GM04504 (cell line): ENCODE results near the gene S100Z.
A peak's percentile ranks its signal among the peaks of the same experiment; 100 is the strongest.
"Not testable (repeated sequence)": the region's sequence is repeated elsewhere in the genome, so short reads cannot be mapped to it uniquely, and the experiment has no call there.

Experiments
- DNase-seq: peaks from one replicate; pipeline ENCODE4 v3.0.0-alpha.2; 2012; ENCODE audit warnings: low read depth

Gene S100Z

GRCh38 chr5:76874088-76874581, 24.3 kb downstream of the S100Z start:
- DNase-seq = no peak

GRCh38 chr5:76888733-76889300, 39.0 kb downstream of the S100Z start:
- DNase-seq = no peak

- no peak for DNase-seq
Measured at GRCh38 chr5:76893294-76893693, 43.5 kb downstream of the S100Z start.

GRCh38 chr5:76896196-76896595, 46.4 kb downstream of the S100Z start:
- DNase-seq = no peak

- DNase-seq = no peak
Measured at GRCh38 chr5:76901522-76901921, 51.7 kb downstream of the S100Z start.

GRCh38 chr5:76908166-76908565, 58.4 kb downstream of the S100Z start:
- DNase-seq = no peak

- DNase-seq = not testable (repeated sequence)
Measured at GRCh38 chr5:76910344-76910933, 60.6 kb downstream of the S100Z start.

- not testable (repeated sequence) for DNase-seq
Measured at GRCh38 chr5:76914671-76915070, 64.9 kb downstream of the S100Z start.

GRCh38 chr5:76918539-76918938, 68.7 kb downstream of the S100Z start:
- no peak for DNase-seq

- DNase-seq = no peak
Measured at GRCh38 chr5:76920491-76920890, 70.7 kb downstream of the S100Z start.

GRCh38 chr5:76926329-76927105, 76.7 kb downstream of the S100Z start:
- no peak for DNase-seq

GRCh38 chr5:76927961-76928360, 78.1 kb downstream of the S100Z start:
- DNase-seq = no peak

- DNase-seq = no peak
Measured at GRCh38 chr5:76930083-76930482, 80.3 kb downstream of the S100Z start.

- DNase-seq = no peak
Measured at GRCh38 chr5:76938177-76938576, 88.4 kb downstream of the S100Z start.

GRCh38 chr5:76941000-76941399, 91.2 kb downstream of the S100Z start:
- no peak for DNase-seq

- DNase-seq = no peak
Measured at GRCh38 chr5:76941442-76941841, 91.6 kb downstream of the S100Z start.

GRCh38 chr5:76942581-76942980, 92.8 kb downstream of the S100Z start:
- peak; percentile 5 for DNase-seq

- DNase-seq = no peak
Measured at GRCh38 chr5:76943006-76943405, 93.2 kb downstream of the S100Z start.

GRCh38 chr5:76944638-76945037, 94.8 kb downstream of the S100Z start:
- DNase-seq = no peak

- not testable (repeated sequence) for DNase-seq
Measured at GRCh38 chr5:76945238-76945637, 95.4 kb downstream of the S100Z start.

GRCh38 chr5:76946090-76946489, 96.3 kb downstream of the S100Z start:
- DNase-seq = no peak

- no peak for DNase-seq
Measured at GRCh38 chr5:76947082-76947503, 97.3 kb downstream of the S100Z start.
